ENCODE data around the gene TMEM81. TPM values are rescaled to one million over a fixed set of nuclear protein-coding genes. Genes with fewer than 3 reads are reported as not detected.

The TMEM81 gene
- polyA plus RNA-seq, 10 donors: 1.8 to 3.0 (median 2.1) TPM

- peak in 1 of 3 donors; percentile 7 for DNase-seq
Observed at GRCh38 chr1:205077158-205077933, 6.9 kb downstream of the TMEM81 start.

- no peak for DNase-seq
Observed at GRCh38 chr1:205076245-205076761, 8.0 kb downstream of the TMEM81 start.

GRCh38 chr1:205075642-205076155, 8.6 kb downstream of the TMEM81 start:
- DNase-seq: no peak

GRCh38 chr1:205074513-205074912, 9.7 kb downstream of the TMEM81 start:
- no peak for DNase-seq

- no peak for DNase-seq
Observed at GRCh38 chr1:205074084-205074483, 10.2 kb downstream of the TMEM81 start.

- no peak for DNase-seq
Observed at GRCh38 chr1:205073511-205073910, 10.7 kb downstream of the TMEM81 start.

- no peak for DNase-seq
Observed at GRCh38 chr1:205072881-205073280, 11.4 kb downstream of the TMEM81 start.

- DNase-seq: no peak
Observed at GRCh38 chr1:205072286-205072685, 12.0 kb downstream of the TMEM81 start.

- no peak for DNase-seq
Observed at GRCh38 chr1:205071801-205072200, 12.5 kb downstream of the TMEM81 start.

GRCh38 chr1:205071028-205071409, 13.2 kb downstream of the TMEM81 start:
- no peak for DNase-seq

GRCh38 chr1:205069371-205070125, 14.7 kb downstream of the TMEM81 start:
- DNase-seq: no peak

- peak in 2 of 3 donors; percentile 28 to 47 for DNase-seq
Observed at GRCh38 chr1:205068457-205069040, 15.7 kb downstream of the TMEM81 start.

GRCh38 chr1:205068001-205068400, 16.3 kb downstream of the TMEM81 start:
- DNase-seq: no peak

GRCh38 chr1:205067031-205067430, 17.2 kb downstream of the TMEM81 start:
- DNase-seq: no peak

GRCh38 chr1:205066141-205066818, 18.0 kb downstream of the TMEM81 start:
- no peak for DNase-seq

GRCh38 chr1:205065666-205066065, 18.6 kb downstream of the TMEM81 start:
- no peak for DNase-seq

GRCh38 chr1:205064741-205065316, 19.4 kb downstream of the TMEM81 start:
- no peak for DNase-seq

GRCh38 chr1:205064301-205064700, 20.0 kb downstream of the TMEM81 start:
- DNase-seq: no peak

GRCh38 chr1:205062895-205063294, 21.4 kb downstream of the TMEM81 start:
- no peak for DNase-seq

- DNase-seq: no peak
Observed at GRCh38 chr1:205062319-205062718, 21.9 kb downstream of the TMEM81 start.

GRCh38 chr1:205061665-205062069, 22.6 kb downstream of the TMEM81 start:
- peak; percentile 53 to 86 (median 83) for DNase-seq
